ENCODE measurements around the gene HTT.
A peak's percentile ranks its signal among the peaks of the same experiment; 100 is the strongest.

The HTT gene

GRCh38 chr4:3074078-3074845 is at the start of gene HTT, which contains the start of gene HTT-AS:
Gene HTT, plus strand, starts transcription at chr4:3074681. Its CDS starts 145 bp downstream, at chr4:3074826.
Gene HTT-AS, minus strand, starts transcription at chr4:3074538.
- peak; percentile 95 for DNase-seq (ENCODE audit: low read depth)

- no peak for DNase-seq (ENCODE audit: low read depth)
These were observed 48.6 kb upstream of the HTT start for GRCh38 chr4:3025881-3026280.

GRCh38 chr4:3026540-3026939 is 47.9 kb upstream of the HTT start:
- no peak for DNase-seq (ENCODE audit: low read depth)

- no peak for DNase-seq (ENCODE audit: low read depth)
These were observed 45.0 kb upstream of the HTT start for GRCh38 chr4:3029464-3029863.

- DNase-seq (ENCODE audit: low read depth): no peak
These were observed 43.7 kb upstream of the HTT start for GRCh38 chr4:3030566-3031356.

- DNase-seq (ENCODE audit: low read depth): no peak
These were observed 43.0 kb upstream of the HTT start for GRCh38 chr4:3031357-3032082.

- no peak for DNase-seq (ENCODE audit: low read depth)
These were observed 40.2 kb upstream of the HTT start for GRCh38 chr4:3034231-3034630.

GRCh38 chr4:3035249-3035648 is 39.2 kb upstream of the HTT start:
- no peak for DNase-seq (ENCODE audit: low read depth)

- no peak for DNase-seq (ENCODE audit: low read depth)
These were observed 38.8 kb upstream of the HTT start for GRCh38 chr4:3035674-3036073.

GRCh38 chr4:3036131-3036952 is 38.1 kb upstream of the HTT start:
- no peak for DNase-seq (ENCODE audit: low read depth)

- DNase-seq (ENCODE audit: low read depth): no peak
These were observed 36.5 kb upstream of the HTT start for GRCh38 chr4:3037957-3038461.

- DNase-seq (ENCODE audit: low read depth): no peak
These were observed 34.6 kb upstream of the HTT start for GRCh38 chr4:3039706-3040366.

GRCh38 chr4:3040452-3041191 is 33.9 kb upstream of the HTT start:
- no peak for DNase-seq (ENCODE audit: low read depth)

- no peak for DNase-seq (ENCODE audit: low read depth)
These were observed 33.0 kb upstream of the HTT start for GRCh38 chr4:3041192-3042142.

- DNase-seq (ENCODE audit: low read depth): no peak
These were observed 32.3 kb upstream of the HTT start for GRCh38 chr4:3042226-3042625.

GRCh38 chr4:3043282-3044020 is 31.0 kb upstream of the HTT start:
- no peak for DNase-seq (ENCODE audit: low read depth)

- peak; percentile 34 for DNase-seq (ENCODE audit: low read depth)
These were observed 29.3 kb upstream of the HTT start for GRCh38 chr4:3044870-3045819.
